H1 (cell line): ENCODE data around the gene SPINDOC. TPM values are rescaled to one million over a fixed set of nuclear protein-coding genes. Genes with fewer than 3 reads are reported as not detected.
A peak's percentile ranks its signal among the peaks of the same experiment; 100 is the strongest.

ENCODE experiments used
- CTCF ChIA-PET: fragments of 300-600 bp; sonication (Branson Sonifier 250); formaldehyde crosslinking; loops from one replicate; lab custom pipeline; 2021; ENCODE audit not compliant: partially characterized antibody; lab: Charles Lee
- POLR2A ChIA-PET: fragments of 300-600 bp; sonication (Branson Sonifier 250); formaldehyde crosslinking; loops from one replicate; lab custom pipeline; 2021; ENCODE audit warnings: inconsistent platforms; ENCODE audit not compliant: partially characterized antibody; lab: Charles Lee
- DNase-seq, 2 experiments: peaks; one replicate each; pipeline versions ENCODE4 v3.0.0 to v3.0.0-alpha.2; 2010 to 2022; ENCODE audit warnings: low spot score in 2 of 2, low read depth in 1 of 2, mixed read lengths in 1 of 2
- FAIRE-seq: peaks from 2 replicates; lab custom pipeline; 2011; peaks lifted over from hg19 to GRCh38; lab: Jason Lieb, UNC
- H2AFZ ChIP-seq: 2 replicates; pipeline ENCODE4 v1.8.1; 2012; ENCODE audit warnings: low read length, inconsistent platforms
- H2AK5ac ChIP-seq: 2 replicates; pipeline ENCODE4 v1.6.1; 2013; ENCODE audit warnings: low read depth, low read length
- H2BK120ac ChIP-seq: replicated peaks from 2 replicates; pipeline ENCODE3; 2013; ENCODE audit warnings: low read depth, low read length, inconsistent platforms
- H2BK12ac ChIP-seq: 2 replicates; pipeline ENCODE4 v1.6.1; 2013; ENCODE audit warnings: low read depth, low read length
- H2BK15ac ChIP-seq: 2 replicates; pipeline ENCODE4 v1.6.1; 2013; ENCODE audit warnings: low read length
- H2BK20ac ChIP-seq: 2 replicates; pipeline ENCODE4 v1.6.1; 2013; ENCODE audit warnings: low read length
- H2BK5ac ChIP-seq: 2 replicates; pipeline ENCODE4 v1.6.1; 2013; ENCODE audit warnings: low read depth, low read length
- H3K14ac ChIP-seq: 2 replicates; pipeline ENCODE4 v1.6.1; 2013; ENCODE audit warnings: inconsistent platforms; ENCODE audit not compliant: insufficient read length
- H3K18ac ChIP-seq: 2 replicates; pipeline ENCODE4 v1.6.1; 2013; ENCODE audit warnings: low read length; ENCODE audit errors: extremely low read depth
- H3K23ac ChIP-seq: 2 replicates; pipeline ENCODE4 v1.6.1; 2013; ENCODE audit warnings: inconsistent platforms; ENCODE audit not compliant: insufficient read length
- H3K23me2 ChIP-seq: 2 replicates; pipeline ENCODE4 v1.6.1; 2013; ENCODE audit warnings: low read depth, low read length
- H3K27ac ChIP-seq: 2 replicates; pipeline ENCODE4 v1.6.1; 2011; ENCODE audit warnings: low read depth, low read length, inconsistent platforms
- H3K27me3 ChIP-seq, 4 experiments: replicated peaks in 1 of 4; 1 replicate in 1 of 4; 2 replicates in 3 of 4; pipeline versions ENCODE4 v1.6.1 to v1.8.1; 2011 to 2013; ENCODE audit warnings: low read length in 3 of 4, mild to moderate bottlenecking in 3 of 4, inconsistent platforms in 2 of 4, mixed read lengths in 2 of 4, moderate library complexity in 1 of 4; ENCODE audit not compliant: control insufficient read depth in 3 of 4, insufficient read depth in 3 of 4; ENCODE audit errors: extremely low read depth in 1 of 4
- H3K36me3 ChIP-seq, 4 experiments: 2 replicates each; pipeline versions ENCODE4 v1.6.1 to v1.8.1; 2011 to 2013; ENCODE audit warnings: mild to moderate bottlenecking in 4 of 4, low read length in 3 of 4, moderate library complexity in 2 of 4, control low read depth in 1 of 4, inconsistent platforms in 1 of 4; ENCODE audit not compliant: insufficient read depth in 4 of 4, control insufficient read depth in 2 of 4
- H3K4ac ChIP-seq: replicated peaks from 2 replicates; pipeline ENCODE3; 2013; ENCODE audit warnings: low read length, low read depth, mixed read lengths, inconsistent platforms; ENCODE audit not compliant: insufficient read length
- H3K4me1 ChIP-seq, 4 experiments: replicated peaks in 1 of 4; 1 replicate in 1 of 4; 2 replicates in 3 of 4; pipeline versions ENCODE4 v1.6.1 to v1.8.1; 2011 to 2013; ENCODE audit warnings: low read length in 3 of 4, inconsistent platforms in 2 of 4, mixed read lengths in 1 of 4; ENCODE audit not compliant: insufficient read depth in 4 of 4, control insufficient read depth in 3 of 4
- H3K4me2 ChIP-seq, 2 experiments: 2 replicates each; pipeline versions ENCODE4 v1.6.1 to v1.8.1; 2011 to 2013; ENCODE audit warnings: low read depth in 2 of 2, low read length in 2 of 2, control low read depth in 1 of 2, inconsistent platforms in 1 of 2, mild to moderate bottlenecking in 1 of 2; ENCODE audit not compliant: insufficient read depth in 1 of 2
- H3K4me3 ChIP-seq, 4 experiments: fragments of 200-600, 300-600 bp in 1 of 4; sonication (generic), shearing (Covaris generic), sonication (Bioruptor Twin) in 1 of 4; 2 replicates each; pipeline versions ENCODE4 v1.5.1 to v1.8.1; 2011 to 2016; ENCODE audit warnings: low read length in 4 of 4, low read depth in 3 of 4, control low read depth in 2 of 4, inconsistent platforms in 2 of 4, mild to moderate bottlenecking in 2 of 4, mixed read lengths in 1 of 4, moderate library complexity in 1 of 4; ENCODE audit not compliant: insufficient read depth in 2 of 4; ENCODE audit errors: extremely low read depth in 1 of 4
- H3K56ac ChIP-seq: replicated peaks from 2 replicates; pipeline ENCODE3; 2013; ENCODE audit warnings: low read depth, mild to moderate bottlenecking, mixed read lengths, low read length, inconsistent platforms; ENCODE audit not compliant: insufficient read length
- H3K79me1 ChIP-seq: 2 replicates; pipeline ENCODE4 v1.6.1; 2013; ENCODE audit warnings: low read depth, low read length, control low read depth
- H3K79me2 ChIP-seq, 2 experiments: 2 replicates each; pipeline versions ENCODE4 v1.6.1 to v1.8.1; 2012 to 2013; ENCODE audit warnings: low read length in 2 of 2, mild to moderate bottlenecking in 2 of 2, inconsistent platforms in 1 of 2; ENCODE audit not compliant: insufficient read depth in 2 of 2, control insufficient read depth in 1 of 2
- H3K9ac ChIP-seq, 4 experiments: replicated peaks in 1 of 4; 1 replicate in 1 of 4; 2 replicates in 3 of 4; pipeline versions ENCODE4 v1.6.1 to v1.8.1; 2011 to 2013; ENCODE audit warnings: low read depth in 3 of 4, low read length in 3 of 4, control low read depth in 2 of 4, mild to moderate bottlenecking in 2 of 4, moderate library complexity in 2 of 4, inconsistent platforms in 1 of 4; ENCODE audit errors: extremely low read depth in 1 of 4
- H3K9me3 ChIP-seq, 2 experiments: 2 replicates each; pipeline versions ENCODE4 v1.6.1 to v1.8.1; 2012 to 2013; ENCODE audit warnings: mild to moderate bottlenecking in 2 of 2, moderate library complexity in 2 of 2, control low read depth in 1 of 2, inconsistent platforms in 1 of 2, low read depth in 1 of 2, low read length in 1 of 2, mixed read lengths in 1 of 2; ENCODE audit not compliant: insufficient read depth in 2 of 2
- H4K20me1 ChIP-seq, 2 experiments: replicated peaks in 1 of 2; 2 replicates each; pipeline versions ENCODE3 to v1.8.1; 2011 to 2013; ENCODE audit warnings: inconsistent platforms in 2 of 2, low read length in 2 of 2, mild to moderate bottlenecking in 1 of 2; ENCODE audit not compliant: insufficient read depth in 2 of 2, control insufficient read depth in 1 of 2
- H4K5ac ChIP-seq: 2 replicates; pipeline ENCODE4 v1.6.1; 2013; ENCODE audit warnings: low read length, low read depth, mixed read lengths, inconsistent platforms; ENCODE audit not compliant: insufficient read length
- H4K8ac ChIP-seq: 2 replicates; pipeline ENCODE4 v1.8.0; 2013; ENCODE audit warnings: mild to moderate bottlenecking, moderate library complexity, low read length, inconsistent platforms; ENCODE audit not compliant: insufficient read depth; ENCODE audit errors: extremely low read depth
- H4K91ac ChIP-seq: replicated peaks from 2 replicates; pipeline ENCODE3; 2013; ENCODE audit warnings: low read length, mixed read lengths, inconsistent platforms; ENCODE audit not compliant: insufficient read length
- SRF ChIP-seq: IDR thresholded peaks from 2 replicates; pipeline ENCODE4 v1.6.1; 2011; ENCODE audit warnings: mild to moderate bottlenecking, low read depth, low read length, moderate library complexity
- TAF1 ChIP-seq: IDR thresholded peaks from 2 replicates; pipeline ENCODE4 v1.6.1; 2011; ENCODE audit warnings: mild to moderate bottlenecking, low read depth, low read length
- TBP ChIP-seq: IDR thresholded peaks from 2 replicates; pipeline ENCODE4 v1.6.1; 2011; ENCODE audit warnings: low read depth, low read length, improper control_type of control experiment
- WGBS, 2 experiments: shearing (Covaris generic) in 1 of 2; methylation state at CpG; one replicate each; pipeline versions ENCODE4 v1.1.6 to v1.1.7; 2013 to 2015; ENCODE audit warnings: low lambda C conversion rate in 2 of 2, mixed read lengths in 2 of 2, inconsistent platforms in 1 of 2, low coverage in 1 of 2, missing lambda C conversion rate in 1 of 2; ENCODE audit not compliant: insufficient replicate concordance in 2 of 2, insufficient coverage in 1 of 2, insufficient read length in 1 of 2; ENCODE audit errors: extremely low coverage in 1 of 2, missing lambda C conversion rate in 1 of 2; 5-methylcytosine and 5-hydroxymethylcytosine counted together
- polyA plus RNA-seq, 7 experiments: library from polyadenylated mRNA; depleted of rRNA in 3 of 7; stranded (reverse) in 5 of 7; unstranded in 2 of 7; fragments of >200 nt in 5 of 7; fragments of 200-250 nt in 2 of 7; gene quantifications; 1 replicate in 5 of 7; 2 replicates in 1 of 7; 4 replicates in 1 of 7; pipeline versions ENCODE4 v1.2.1 to v1.2.3, GENCODE V29; 2011 to 2013; ENCODE audit warnings: missing spikeins in 2 of 7, mixed read lengths in 2 of 7
- total RNA-seq: library from RNA; stranded (reverse); fragmentation: NEBNext Ultra II Directional; extraction: Animal tissue kit (Norgen Biotek cat#: 25700); gene quantifications from 2 replicates; pipeline ENCODE4 v1.2.1, GENCODE V29; 2021

Gene SPINDOC
- total and polyA plus RNA-seq, 2 of the 8 experiments (the other 6 are each of a cell fraction or from before 2014, with no cell fraction given) = 78.7 to 99.7 TPM

DNA sequence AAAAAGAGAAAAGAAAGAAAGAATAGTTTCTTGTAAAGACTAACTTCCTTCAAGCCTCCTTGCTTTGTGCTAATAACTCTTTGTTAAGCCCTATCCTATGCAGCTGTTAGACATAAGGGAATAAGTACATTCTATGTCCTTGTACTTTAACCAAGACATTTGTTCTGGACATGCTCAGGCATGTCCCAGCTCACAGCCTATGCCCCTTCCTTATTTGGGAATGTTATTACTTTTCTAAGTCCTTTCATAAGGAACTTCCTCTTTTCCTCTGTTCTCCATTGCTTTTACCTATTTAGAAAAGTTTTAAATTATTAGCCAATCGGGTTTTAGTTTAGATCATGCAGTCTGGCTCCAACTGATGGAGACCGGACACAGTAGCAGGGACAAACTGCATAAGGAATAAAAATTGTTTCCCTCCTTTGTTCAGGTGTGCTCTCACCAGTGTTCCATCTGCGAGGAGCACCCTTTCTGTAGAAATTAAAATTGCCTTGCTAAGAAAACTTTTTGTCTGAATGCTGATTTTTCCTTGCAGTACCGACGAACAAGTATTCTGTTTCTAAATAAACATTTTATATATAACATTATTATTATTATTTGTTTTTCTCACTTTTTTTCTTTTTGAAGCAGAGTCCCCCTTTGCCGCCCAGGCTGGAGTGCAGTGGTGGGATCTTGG lies 21.6 kb upstream of the SPINDOC start:
- no peaks in the 10 kb centered on the region for H3K79me2 ChIP-seq
- H3K4me2 ChIP-seq = no peak overlapping the region
- 0 out of 2 replicates have a peak overlapping the region, but pooled peaks have one; percentile 75 for H2BK12ac ChIP-seq
- no peaks in the 10 kb centered on the region for H3K36me3 ChIP-seq
- no peak overlapping the region for H3K18ac ChIP-seq
- ChIA-PET POLR2A (interaction anchor here (0.6 kb wide), 1 partner anchor 11 kb away, joined by 3 read pairs; no protein-coding TSS in a partner anchor), CTCF (no interaction called here)
- FAIRE-seq = no peak
- H3K4ac ChIP-seq = no peak overlapping the region
- H3K4me3 ChIP-seq = no peak overlapping the region
- no peak for DNase-seq
- no peak overlapping the region for H2AFZ ChIP-seq
- H3K23me2 ChIP-seq = no peaks in the 10 kb centered on the region
- no peak overlapping the region for H4K91ac ChIP-seq
- H3K4me1 ChIP-seq = no peaks in the 10 kb centered on the region; a peak in 1 of 7 replicates
- WGBS, 2 experiments = 81% methylated on average over 6 of the region's 6 CpGs; no CpG with 5 or more reads in 1 of the 2 experiments
- H2BK20ac ChIP-seq = no peak overlapping the region
- peaks cover 0 to under 1% of the 10 kb centered on the region in 2 experiments; a peak in 1 of 4 replicates for H3K9me3 ChIP-seq
- TF ChIP-seq TAF1 (peak; percentile 40; the same call in 1 of the 2 replicates), SRF (peak; percentile 72; the same call in 1 of the 2 replicates), TBP (no peak)
- H3K23ac ChIP-seq = no peak overlapping the region
- H3K79me1 ChIP-seq = no peaks in the 10 kb centered on the region
- H3K56ac ChIP-seq = no peak overlapping the region
- H2BK5ac ChIP-seq = peak overlapping the region; percentile 88; the same call in 1 of the 2 replicates
- H2BK15ac ChIP-seq = no peak overlapping the region
- H4K8ac ChIP-seq = no peak overlapping the region
- H2AK5ac ChIP-seq = no peak overlapping the region
- peak overlapping the region; percentile 34; the same call in 1 of the 2 replicates for H3K27ac ChIP-seq
- peak overlapping the region in 1 of 4 experiments; percentile 29; a peak in 2 of 7 replicates for H3K9ac ChIP-seq
- no peak overlapping the region for H3K14ac ChIP-seq
- no peak overlapping the region for H4K5ac ChIP-seq
- no peaks in the 10 kb centered on the region for H3K27me3 ChIP-seq
- no peaks in the 10 kb centered on the region for H4K20me1 ChIP-seq
- no peak overlapping the region for H2BK120ac ChIP-seq
